Heart left ventricle (tissue), 16 donors: ENCODE data around the gene TTYH3. TPM values are rescaled to one million over a fixed set of nuclear protein-coding genes. Genes with fewer than 3 reads are reported as not detected.

Experiments
- ATAC-seq, 4 donors: fragments of 200-7000 bp; cut with Tn5 transposase; one replicate each; pipeline ENCODE4 v1.9.1; 2020 to 2022; ENCODE audit warnings: moderate library complexity in 4 of 4, mild to moderate bottlenecking in 3 of 4, moderate number of reproducible peaks in 1 of 4
- DNase-seq, 5 donors: peaks; one replicate each; pipeline ENCODE4 v3.0.0-alpha.2; 2020
- H3K27ac ChIP-seq, 12 donors: fragments of 200-600 bp; sonication (generic) in 4 of 12; one replicate each; pipeline versions ENCODE4 v1.5.0 to v1.8.0; 2016 to 2022; ENCODE audit warnings: mild to moderate bottlenecking in 2 of 12
- H3K27me3 ChIP-seq, 9 donors: fragments of 200-600 bp; sonication (generic) in 2 of 9; one replicate each; pipeline versions ENCODE4 v1.5.1 to v1.8.0; 2016 to 2022; ENCODE audit warnings: mild to moderate bottlenecking in 3 of 9
- H3K36me3 ChIP-seq, 9 donors: fragments of 200-600 bp; sonication (generic) in 2 of 9; one replicate each; pipeline versions ENCODE4 v1.5.0 to v1.8.0; 2018 to 2022; ENCODE audit warnings: mild to moderate bottlenecking in 2 of 9
- H3K4me1 ChIP-seq, 12 donors: fragments of 200-600 bp; sonication (generic) in 4 of 12; one replicate each; pipeline versions ENCODE4 v1.5.0 to v1.8.0; 2016 to 2022; ENCODE audit warnings: mild to moderate bottlenecking in 3 of 12
- H3K4me3 ChIP-seq, 12 donors: fragments of 200-600 bp; sonication (generic) in 4 of 12; one replicate each; pipeline versions ENCODE4 v1.5.0 to v1.8.0; 2017 to 2022; ENCODE audit warnings: mild to moderate bottlenecking in 9 of 12, moderate library complexity in 4 of 12
- H3K9me3 ChIP-seq, 12 donors: fragments of 200-600 bp; sonication (generic) in 4 of 12; one replicate each; pipeline versions ENCODE4 v1.5.0 to v1.8.0; 2016 to 2022; ENCODE audit warnings: mild to moderate bottlenecking in 1 of 12
- CTCF ChIP-seq, 12 donors: fragments of 200-600 bp; sonication (generic) in 4 of 12; IDR thresholded peaks; one replicate each; pipeline versions ENCODE4 v1.5.0 to v1.8.0; 2018 to 2022; ENCODE audit warnings: antibody characterized with exemption in 12 of 12, mild to moderate bottlenecking in 5 of 12
- POLR2A ChIP-seq, 2 donors: fragments of 450-650 bp; IDR thresholded peaks; one replicate each; pipeline ENCODE4 v1.6.1; 2017; ENCODE audit warnings: antibody characterized with exemption in 2 of 2, mild to moderate bottlenecking in 2 of 2, moderate library complexity in 2 of 2
- WGBS, 4 donors: extraction: QIAGEN DNeasy Blood & Tissue Kit in 2 of 4; methylation state at CpG; one replicate each; pipeline versions ENCODE4 v1.1.5 to v1.1.7; 2013 to 2018; 5-methylcytosine and 5-hydroxymethylcytosine counted together
- intact Hi-C, 10 donors: fragments of 100-400 bp; cut with DNase I; formaldehyde crosslinking; loops; one replicate each; pipeline versions ENCODE4 v1.11.1 to v1.14.2; 2022
- polyA plus RNA-seq, 2 donors: library from polyadenylated mRNA; stranded (reverse); fragments of 200-250 nt; gene quantifications; one replicate each; pipeline ENCODE4 v1.2.3, GENCODE V29; 2013
- total RNA-seq, 9 donors: library from RNA; depleted of rRNA in 2 of 9; stranded (reverse); fragments of >200 nt in 2 of 9; fragmentation: NEBNext Ultra II Directional in 3 of 9; extraction: Animal tissue kit (Norgen Biotek cat#: 25700) in 3 of 9; gene quantifications; one replicate each; pipeline versions ENCODE4 v1.1.0 to v1.2.4, GENCODE V29; 2016 to 2023
- donor health status: ischemic (EF 13 %, LVEDD 7.1; RV severe dilation, severe dysfunction).
- donor health status: healthy with polysubstance abuse.
- donor health status: DM: no; HTN: yes; CAD: no.
- donor health status: DM: no; HTN: no; CAD: no.
- donor health status: ischemic (EF 25% LVEDD 6.9; RV normal size, moderate dysfunction).
- donor health status: ischemic (EF 25% LVEDD 5.7; RV mildly dilated, moderate dysfunction).
- donor health status: healthy.
- donor health status: DM: yes; HTN: yes; CAD: no.
- donor health status: ischemic (EF 35%, LVEDD 5.7; RV mildly dilated, moderate dysfunction).
- donor health status: nonischemic (EF 11% LVEDD 7.7; RV severe dilation, severe dysfunction).
- donor health status: DM: yes; HTN: yes; CAD: no.
- donor health status: PGD.
- donor health status: ischemic (EF 29% LVEDD 5.4; RV normal size, mild dysfunction).
- donor health status: nonischemic (EF 23%, LVEDD 6.1; RV moderate dilation, normal function).

TTYH3 gene
- total and polyA plus RNA-seq, 11 donors = 5.7 to 104 (median 12.8) TPM

DNA sequence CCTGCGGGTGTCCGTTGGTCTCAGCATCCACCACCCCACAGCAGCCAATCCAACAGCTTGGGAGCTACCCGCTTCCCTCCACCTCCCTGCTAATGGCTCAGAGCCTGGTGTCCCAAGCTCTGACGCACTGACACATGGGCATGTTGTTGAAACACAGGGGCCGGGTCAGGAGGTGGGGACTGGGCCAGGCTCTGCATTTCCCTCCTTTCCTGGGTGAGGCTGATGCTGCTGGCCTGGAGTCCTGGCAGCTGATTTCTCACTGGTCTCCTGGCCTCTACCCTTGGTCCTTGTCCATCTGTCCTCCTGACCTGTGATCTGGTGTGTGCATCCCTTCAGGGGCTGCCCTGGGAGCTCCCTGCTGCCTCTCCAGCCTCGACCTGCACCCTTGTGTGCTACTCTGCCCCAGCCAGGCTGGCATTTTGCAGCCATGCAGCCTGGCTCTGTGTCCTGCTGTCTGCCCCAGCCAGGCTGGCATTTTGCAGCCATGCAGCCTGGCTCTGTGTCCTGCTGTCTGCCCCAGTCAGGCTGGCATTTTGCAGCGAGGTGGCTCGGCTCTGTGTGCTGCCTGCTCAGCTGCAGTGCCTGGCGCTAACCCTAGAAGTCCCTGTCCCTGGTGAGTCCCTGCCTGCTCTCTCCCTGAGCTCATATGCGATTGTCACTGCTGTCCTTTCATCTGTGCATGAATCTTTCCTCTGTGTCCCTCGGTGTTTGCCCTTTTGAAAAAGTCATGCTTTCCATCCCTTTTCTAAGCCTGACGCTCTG lies 70.2 kb downstream of the TTYH3 start:
- H3K27me3 ChIP-seq = peaks cover 0 to 5% (median 0%) of the 10 kb centered on the region in 9 donors
- H3K4me3 ChIP-seq = no peak overlapping the region
- peak in 3 of 4 donors; percentile 49 to 73 (median 66) for ATAC-seq
- DNase-seq = peak in 1 of 5 donors; percentile 64
- TF ChIP-seq POLR2A (IDR thresholded peaks at IDR 0.05) = no peak
- TF ChIP-seq CTCF (IDR thresholded peaks at IDR 0.05) = no peak
- H3K4me1 ChIP-seq = peaks cover 0 to 15% (median 0%) of the 10 kb centered on the region in 12 donors
- intact Hi-C loops = no loop called here
- H3K9me3 ChIP-seq = no peaks in the 10 kb centered on the region
- H3K27ac ChIP-seq = no peak overlapping the region
- no peaks in the 10 kb centered on the region for H3K36me3 ChIP-seq
- 73 to 85% (median 81%) methylated on average over 7 to 12 of the region's 12 CpGs for WGBS, 4 donors

DNA sequence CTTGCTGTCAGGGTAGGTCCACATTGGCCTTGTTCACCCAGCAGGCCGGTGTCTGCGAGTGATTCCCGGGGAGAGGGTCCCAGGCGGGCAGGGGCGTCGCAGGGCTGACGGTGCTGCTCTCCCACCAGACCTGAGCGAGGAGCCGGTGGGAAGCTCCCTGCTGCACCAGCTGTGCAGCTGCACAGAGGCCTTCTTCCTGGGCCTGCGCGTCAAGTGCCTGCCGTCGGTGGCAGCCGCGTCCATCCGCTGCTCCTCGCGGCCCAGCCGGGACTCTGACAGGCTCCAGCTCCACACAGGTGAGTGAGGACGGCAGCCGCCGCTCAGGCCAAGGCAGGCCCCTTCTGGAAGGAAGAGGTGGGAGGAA lies 70.8 kb downstream of the TTYH3 start:
- TF ChIP-seq CTCF (IDR thresholded peaks at IDR 0.05) = no peak
- TF ChIP-seq POLR2A (IDR thresholded peaks at IDR 0.05) = no peak
- ATAC-seq (no peak), DNase-seq (no peak)
- H3K4me3 ChIP-seq = no peak overlapping the region
- intact Hi-C loops = no loop called here
- 82 to 89% (median 88%) methylated on average over 16 to 22 of the region's 22 CpGs for WGBS, 4 donors
- no peaks in the 10 kb centered on the region for H3K9me3 ChIP-seq
- no peaks in the 10 kb centered on the region for H3K36me3 ChIP-seq
- H3K27me3 ChIP-seq = peaks cover 0 to 5% (median 0%) of the 10 kb centered on the region in 9 donors
- no peak overlapping the region for H3K27ac ChIP-seq
- peaks cover 0 to 15% (median 0%) of the 10 kb centered on the region in 12 donors for H3K4me1 ChIP-seq

- DNase-seq (no peak), ATAC-seq (no peak)
- intact Hi-C loops = no loop called here
- H3K27ac ChIP-seq = no peak overlapping the region
- H3K4me1 ChIP-seq = peaks cover 0 to 11% (median 4%) of the 10 kb centered on the region in 12 donors
- no peak overlapping the region for H3K4me3 ChIP-seq
- no peaks in the 10 kb centered on the region for H3K27me3 ChIP-seq
- no peaks in the 10 kb centered on the region for H3K36me3 ChIP-seq
- TF ChIP-seq CTCF (IDR thresholded peaks at IDR 0.05) (no peak), POLR2A (IDR thresholded peaks at IDR 0.05) (no peak)
- WGBS, 4 donors = 81 to 83% (median 82%) methylated on average over 14 of the region's 14 CpGs
- no peaks in the 10 kb centered on the region for H3K9me3 ChIP-seq
These were observed 73.7 kb downstream of the TTYH3 start for GRCh38 chr7:2705371-2706096.

GRCh38 chr7:2706685-2707126 lies 74.9 kb downstream of the TTYH3 start:
- no peak overlapping the region for H3K27ac ChIP-seq
- H3K4me3 ChIP-seq = no peak overlapping the region
- 54 to 67% (median 62%) methylated on average over 6 of the region's 6 CpGs for WGBS, 4 donors
- peaks cover 0 to 22% (median 4%) of the 10 kb centered on the region in 12 donors for H3K4me1 ChIP-seq
- no peaks in the 10 kb centered on the region for H3K27me3 ChIP-seq
- peaks cover 0 to 3% (median 0%) of the 10 kb centered on the region in 12 donors for H3K9me3 ChIP-seq
- H3K36me3 ChIP-seq = peaks cover 0 to 6% (median 0%) of the 10 kb centered on the region in 9 donors
- TF ChIP-seq CTCF (IDR thresholded peaks at IDR 0.05) (no peak), POLR2A (IDR thresholded peaks at IDR 0.05) (no peak)
- no peak for DNase-seq
- intact Hi-C loops = no loop called here
- ATAC-seq = no peak
